Body of pancreas (tissue), 4 donors: ENCODE measurements around the gene COL18A1.

Experiments used
- POLR2A ChIP-seq, 3 donors: fragments of 450-650 bp; IDR thresholded peaks; one replicate each; pipeline ENCODE4 v1.6.1; 2016; ENCODE audit warnings: antibody characterized with exemption in 3 of 3, mild to moderate bottlenecking in 2 of 3
- TF ChIP-seq, protein P1 (sequence below), 7 experiments: fragments of 450-650 bp in 4 of 7; fragments of 200-600 bp in 3 of 7; sonication (generic) in 3 of 7; IDR thresholded peaks; one replicate each; pipeline ENCODE4 v1.5.1; 2016 to 2019; ENCODE audit warnings: antibody characterized with exemption in 7 of 7

DNA sequence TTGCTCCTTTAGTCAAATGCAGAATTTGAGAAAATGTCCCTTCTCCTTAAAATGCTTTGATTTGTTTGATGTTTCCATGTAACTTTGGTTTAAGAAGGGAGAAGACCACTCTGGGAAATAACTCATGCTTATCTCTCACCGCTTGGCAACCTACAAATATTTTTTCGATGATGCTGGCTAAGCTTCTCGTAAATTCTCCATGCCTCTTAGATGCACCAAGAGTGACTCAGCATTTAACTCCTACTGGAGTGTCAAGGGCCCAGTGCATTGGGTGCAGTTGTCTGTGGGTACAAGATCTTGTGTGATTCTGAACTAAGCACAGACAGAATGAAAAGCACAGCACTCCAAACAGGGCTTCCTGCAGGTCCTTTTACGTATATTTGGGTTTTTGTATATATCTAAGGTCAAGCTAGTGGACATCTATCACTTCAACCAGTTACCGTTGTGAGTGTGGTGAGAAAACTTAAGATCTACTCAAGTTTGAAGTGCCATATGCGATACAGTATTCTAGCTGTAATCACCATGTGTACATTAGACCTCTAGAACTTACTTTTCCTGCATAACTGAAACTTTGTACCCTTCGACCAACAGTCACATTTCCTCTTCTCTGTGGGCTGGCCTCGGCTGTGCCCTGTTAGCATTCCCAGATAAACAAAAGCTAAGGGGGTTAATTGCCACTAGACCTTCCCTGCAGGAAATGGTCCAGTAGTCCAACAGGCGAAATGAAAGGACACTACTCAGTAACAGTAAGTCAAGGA is 55.8 kb downstream of the COL18A1 start:
- no peak for TF ChIP-seq POLR2A (IDR thresholded peaks at IDR 0.05)
- TF ChIP-seq, protein P1, sequence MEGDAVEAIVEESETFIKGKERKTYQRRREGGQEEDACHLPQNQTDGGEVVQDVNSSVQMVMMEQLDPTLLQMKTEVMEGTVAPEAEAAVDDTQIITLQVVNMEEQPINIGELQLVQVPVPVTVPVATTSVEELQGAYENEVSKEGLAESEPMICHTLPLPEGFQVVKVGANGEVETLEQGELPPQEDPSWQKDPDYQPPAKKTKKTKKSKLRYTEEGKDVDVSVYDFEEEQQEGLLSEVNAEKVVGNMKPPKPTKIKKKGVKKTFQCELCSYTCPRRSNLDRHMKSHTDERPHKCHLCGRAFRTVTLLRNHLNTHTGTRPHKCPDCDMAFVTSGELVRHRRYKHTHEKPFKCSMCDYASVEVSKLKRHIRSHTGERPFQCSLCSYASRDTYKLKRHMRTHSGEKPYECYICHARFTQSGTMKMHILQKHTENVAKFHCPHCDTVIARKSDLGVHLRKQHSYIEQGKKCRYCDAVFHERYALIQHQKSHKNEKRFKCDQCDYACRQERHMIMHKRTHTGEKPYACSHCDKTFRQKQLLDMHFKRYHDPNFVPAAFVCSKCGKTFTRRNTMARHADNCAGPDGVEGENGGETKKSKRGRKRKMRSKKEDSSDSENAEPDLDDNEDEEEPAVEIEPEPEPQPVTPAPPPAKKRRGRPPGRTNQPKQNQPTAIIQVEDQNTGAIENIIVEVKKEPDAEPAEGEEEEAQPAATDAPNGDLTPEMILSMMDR (IDR thresholded peaks at IDR 0.05): no peak
